Adrenal gland (tissue), 12 donors: Measurements from ENCODE around the gene STOM. TPM values are rescaled to one million over a fixed set of nuclear protein-coding genes. Genes with fewer than 3 reads are reported as not detected.
A peak's percentile ranks its signal among the peaks of the same experiment; 100 is the strongest.

Experiments used
- DNase-seq, 7 donors: peaks; one replicate each; pipeline ENCODE4 v3.0.0-alpha.2; 2019 to 2020
- H3K27ac ChIP-seq, 5 donors: fragments of 200-600 bp; sonication (generic) in 4 of 5; 1 replicate in 3 of 5; 2 replicates in 2 of 5; pipeline versions ENCODE4 v1.5.1 to v1.8.0; 2016 to 2020; ENCODE audit warnings: mild to moderate bottlenecking in 1 of 5
- H3K27me3 ChIP-seq: fragments of 200-600 bp; 2 replicates; pipeline ENCODE4 v1.8.0; 2021
- H3K36me3 ChIP-seq, 2 donors: fragments of 200-600 bp; replicated peaks in 1 of 2; 1 replicate in 1 of 2; 2 replicates in 1 of 2; pipeline versions ENCODE4 v1.5.1 to v1.8.0; 2018 to 2022
- H3K4me1 ChIP-seq, 2 donors: fragments of 200-600 bp; replicated peaks in 1 of 2; 1 replicate in 1 of 2; 2 replicates in 1 of 2; pipeline versions ENCODE4 v1.5.1 to v1.8.0; 2018 to 2021
- H3K4me3 ChIP-seq, 4 donors: fragments of 200-600 bp; sonication (generic) in 3 of 4; one replicate each; pipeline ENCODE4 v1.5.1; 2016 to 2018
- H3K9me3 ChIP-seq, 3 donors: fragments of 200-600 bp; sonication (generic) in 1 of 3; replicated peaks in 1 of 3; 1 replicate in 2 of 3; 2 replicates in 1 of 3; pipeline versions ENCODE4 v1.5.1 to v1.8.0; 2016 to 2021
- POLR2A ChIP-seq, 2 donors: fragments of 450-650 bp; IDR thresholded peaks; one replicate each; pipeline ENCODE4 v1.6.1; 2017; ENCODE audit warnings: antibody characterized with exemption in 2 of 2, mild to moderate bottlenecking in 2 of 2, moderate library complexity in 1 of 2
- WGBS, 4 donors: extraction: QIAGEN DNeasy Blood & Tissue Kit in 2 of 4; methylation state at CpG; one replicate each; pipeline versions ENCODE4 v1.1.5 to v1.1.7; 2013 to 2017; 5-methylcytosine and 5-hydroxymethylcytosine counted together
- intact Hi-C, 2 donors: fragments of 100-400 bp; cut with DNase I; formaldehyde crosslinking; loops; one replicate each; pipeline versions ENCODE4 v1.14.1 to v1.15.0; 2022 to 2023
- polyA plus RNA-seq, 3 donors: library from polyadenylated mRNA; stranded (reverse); fragments of 200-250 nt in 2 of 3; fragments of 350-450 nt in 1 of 3; fragmentation: Illumina TruSeq in 1 of 3; extraction: RNeasy Lipid Tissue Mini Kit (QIAGEN cat#74804) in 1 of 3; gene quantifications; one replicate each; pipeline ENCODE4 v1.2.3, GENCODE V29; 2013 to 2014
- total RNA-seq, 9 donors: library from RNA; depleted of rRNA in 4 of 9; stranded (reverse); fragments of >200 nt in 4 of 9; fragments of 120-200 nt in 1 of 9; fragmentation: NEBNext Ultra II Directional in 1 of 9; extraction: Animal tissue kit (Norgen Biotek cat#: 25700) in 1 of 9; gene quantifications; one replicate each; pipeline versions ENCODE4 v1.1.0 to v1.2.4, GENCODE V29; 2013 to 2023
- TF ChIP-seq, protein P1 (sequence below), 6 experiments: fragments of 450-650 bp in 4 of 6; fragments of 200-600 bp in 2 of 6; sonication (generic) in 1 of 6; IDR thresholded peaks; 1 replicate in 5 of 6; 2 replicates in 1 of 6; pipeline versions ENCODE4 v1.5.1 to v1.8.0; 2016 to 2021; ENCODE audit warnings: antibody characterized with exemption in 6 of 6, mild to moderate bottlenecking in 2 of 6, moderate library complexity in 1 of 6
- donor health status: healthy with polysubstance abuse.
- donor health status: Bipolar disorder and iron deficiency.
- donor health status: DM: yes; HTN: yes; CAD: no.
- donor health status: DM: no; HTN: no; CAD: no.
- donor health status: DM: no; HTN: no; CAD: no.
- donor health status: DM: yes; HTN: yes; CAD: no.

STOM gene
- total and polyA plus RNA-seq, 12 donors, result 104 to 427 (median 211) TPM

DNA sequence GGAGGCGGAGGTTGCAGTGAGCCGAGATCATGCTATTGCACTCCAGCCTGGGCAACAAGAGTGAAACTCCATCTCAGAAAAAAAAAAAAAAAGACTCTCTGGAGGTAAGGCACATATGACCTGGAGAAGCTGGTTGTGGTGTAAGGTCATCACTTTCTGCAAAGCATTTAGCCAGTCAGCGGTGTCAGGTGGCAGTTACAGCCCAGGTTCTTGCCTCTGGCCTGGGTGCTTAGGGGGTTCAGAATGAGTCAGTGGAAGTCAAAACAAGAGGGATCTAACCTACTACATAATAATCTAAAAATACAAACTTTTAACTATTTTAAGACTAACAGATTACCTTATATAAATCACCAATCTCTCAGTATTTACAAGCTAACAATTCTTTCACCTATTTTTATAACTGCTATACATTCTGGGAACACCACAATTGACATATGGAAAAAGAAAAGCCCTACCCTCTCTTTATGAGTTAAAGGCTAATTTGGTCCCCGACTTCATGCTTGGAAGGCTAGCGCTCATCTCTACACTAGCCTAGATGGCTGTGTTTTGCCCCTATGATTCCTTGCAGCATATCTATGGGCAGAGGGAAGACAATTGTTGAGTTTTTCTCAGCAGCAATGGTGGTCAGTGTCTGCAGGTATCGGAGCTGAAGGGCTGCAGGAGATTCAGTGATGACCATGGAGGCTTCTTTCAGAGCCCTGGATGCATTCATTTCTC, 29.2 kb downstream of the STOM start:
- Histone ChIP-seq H3K4me1 (peaks cover 0 to 13% of the 10 kb centered on the region in 2 donors), H3K9me3 (no peaks in the 10 kb centered on the region), H3K27me3 (no peaks in the 10 kb centered on the region), H3K4me3 (no peak overlapping the region), H3K27ac (no peak overlapping the region), H3K36me3 (peaks cover 0 to 63% of the 10 kb centered on the region in 2 donors)
- intact Hi-C loops, result no loop called here
- no peak for TF ChIP-seq POLR2A (IDR thresholded peaks at IDR 0.05)
- TF ChIP-seq, protein P1, sequence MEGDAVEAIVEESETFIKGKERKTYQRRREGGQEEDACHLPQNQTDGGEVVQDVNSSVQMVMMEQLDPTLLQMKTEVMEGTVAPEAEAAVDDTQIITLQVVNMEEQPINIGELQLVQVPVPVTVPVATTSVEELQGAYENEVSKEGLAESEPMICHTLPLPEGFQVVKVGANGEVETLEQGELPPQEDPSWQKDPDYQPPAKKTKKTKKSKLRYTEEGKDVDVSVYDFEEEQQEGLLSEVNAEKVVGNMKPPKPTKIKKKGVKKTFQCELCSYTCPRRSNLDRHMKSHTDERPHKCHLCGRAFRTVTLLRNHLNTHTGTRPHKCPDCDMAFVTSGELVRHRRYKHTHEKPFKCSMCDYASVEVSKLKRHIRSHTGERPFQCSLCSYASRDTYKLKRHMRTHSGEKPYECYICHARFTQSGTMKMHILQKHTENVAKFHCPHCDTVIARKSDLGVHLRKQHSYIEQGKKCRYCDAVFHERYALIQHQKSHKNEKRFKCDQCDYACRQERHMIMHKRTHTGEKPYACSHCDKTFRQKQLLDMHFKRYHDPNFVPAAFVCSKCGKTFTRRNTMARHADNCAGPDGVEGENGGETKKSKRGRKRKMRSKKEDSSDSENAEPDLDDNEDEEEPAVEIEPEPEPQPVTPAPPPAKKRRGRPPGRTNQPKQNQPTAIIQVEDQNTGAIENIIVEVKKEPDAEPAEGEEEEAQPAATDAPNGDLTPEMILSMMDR (IDR thresholded peaks at IDR 0.05), result no peak
- no peak for DNase-seq
- 98 to 99% (median 98%) methylated on average over 6 of the region's 6 CpGs for WGBS, 4 donors

DNA sequence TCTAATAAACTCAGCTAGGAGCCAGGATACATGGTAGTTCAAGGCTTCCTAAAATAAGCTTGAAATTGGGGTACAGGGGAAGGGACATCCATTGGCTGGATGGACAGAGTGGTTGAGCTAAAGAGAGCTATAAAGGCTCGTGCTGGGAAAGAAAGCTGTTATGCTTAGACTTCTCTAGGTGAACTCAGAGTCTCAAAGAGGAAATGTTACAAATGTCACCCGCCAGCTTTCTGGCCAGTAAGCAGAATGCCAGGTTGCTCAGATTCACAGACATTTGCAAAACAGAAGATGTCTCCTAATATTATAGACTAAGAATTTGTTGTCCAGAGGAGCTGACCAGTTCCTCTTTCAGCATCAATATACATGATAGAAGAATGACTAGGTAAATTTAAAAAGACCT, 30.6 kb downstream of the STOM start:
- intact Hi-C loops, result no loop called here

DNA sequence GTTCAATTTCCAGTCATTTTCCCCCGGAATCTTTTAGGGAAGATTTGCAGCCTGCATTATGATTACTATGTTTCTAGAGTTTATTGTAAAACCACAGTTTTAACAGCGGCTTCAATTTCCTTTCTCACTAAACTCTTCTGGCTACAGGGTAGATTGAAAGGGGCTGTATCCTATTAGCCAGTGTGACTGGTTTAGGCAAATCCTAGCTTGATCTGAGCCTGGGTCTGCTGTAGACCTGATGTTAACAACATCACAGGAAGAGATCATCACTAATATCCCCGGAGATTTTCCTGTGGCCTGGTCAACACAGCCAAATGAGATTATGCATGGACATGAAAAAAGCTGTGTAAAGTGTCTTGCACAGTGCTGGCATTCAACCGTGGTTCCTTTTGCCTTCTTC, 33.4 kb downstream of the STOM start:
- Histone ChIP-seq H3K9me3 (no peaks in the 10 kb centered on the region), H3K27ac (no peak overlapping the region), H3K4me3 (no peak overlapping the region), H3K27me3 (no peaks in the 10 kb centered on the region), H3K4me1 (peaks cover 0 to 20% of the 10 kb centered on the region in 2 donors), H3K36me3 (peaks cover 0 to 60% of the 10 kb centered on the region in 2 donors)
- intact Hi-C loops, result no loop called here
- DNase-seq, result no peak
- 83 to 92% (median 84%) methylated on average over 4 of the region's 4 CpGs for whole genome bisulfite sequencing, 4 donors
- TF ChIP-seq POLR2A (IDR thresholded peaks at IDR 0.05), result no peak
- TF ChIP-seq, protein P1 (IDR thresholded peaks at IDR 0.05), result no peak

More for the DNA sequence above, 30.6 kb downstream of the STOM start:
- peaks cover 0 to 13% of the 10 kb centered on the region in 2 donors for H3K4me1 ChIP-seq
- no peaks in the 10 kb centered on the region for H3K9me3 ChIP-seq
- no peak overlapping the region for H3K4me3 ChIP-seq
- DNase-seq, result no peak
- WGBS, 4 donors, result 73 to 84% (median 77%) methylated on average over 2 of the region's 2 CpGs
- peaks cover 0 to 49% of the 10 kb centered on the region in 2 donors for H3K36me3 ChIP-seq
- H3K27ac ChIP-seq, result peak overlapping the region in 1 of 5 donors; percentile 9
- no peak for TF ChIP-seq POLR2A (IDR thresholded peaks at IDR 0.05)
- TF ChIP-seq, protein P1 (IDR thresholded peaks at IDR 0.05), result no peak
- no peaks in the 10 kb centered on the region for H3K27me3 ChIP-seq

DNA sequence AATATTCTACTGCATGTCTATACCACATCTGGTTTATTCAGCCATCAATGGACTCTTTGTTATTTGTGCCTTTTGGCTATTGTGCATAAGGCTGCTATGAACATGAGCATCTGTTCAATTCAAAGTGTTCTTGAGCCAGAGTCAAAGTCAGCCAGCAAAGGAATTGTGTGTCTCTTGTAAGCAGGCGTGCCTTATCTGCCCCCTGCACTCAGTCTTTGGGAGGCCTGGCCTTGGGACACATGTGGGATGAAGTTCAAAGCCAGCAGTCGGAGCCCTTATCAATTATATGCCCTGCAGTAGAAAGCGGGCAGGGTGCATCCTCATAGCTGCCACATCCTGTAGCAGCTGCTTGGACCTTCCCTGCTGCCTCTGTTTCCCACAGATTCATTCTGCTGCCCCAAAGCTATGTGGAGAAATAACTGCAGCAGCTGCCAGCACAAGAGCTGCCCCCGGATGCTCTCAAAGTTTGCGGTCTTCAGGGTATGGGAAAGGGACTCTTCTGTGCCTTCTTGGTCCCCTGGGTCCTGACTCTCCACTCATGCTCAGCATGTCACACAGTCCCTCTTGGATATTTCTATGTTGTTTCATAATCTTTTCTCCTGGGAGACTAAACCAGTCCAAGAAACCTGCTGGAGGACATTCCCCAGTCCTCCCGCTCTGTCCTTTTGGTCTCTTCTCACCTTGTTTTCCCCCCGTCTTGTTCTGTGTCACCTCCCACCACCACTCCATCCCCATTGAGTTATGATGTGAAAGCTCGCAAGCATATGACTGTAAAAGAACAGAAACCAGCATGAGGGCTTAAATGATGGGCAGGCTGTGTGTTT, 35.9 kb downstream of the STOM start:
- 59 to 74% (median 67%) methylated on average over 8 of the region's 8 CpGs for WGBS, 4 donors
- intact Hi-C loops, result no loop called here
- Histone ChIP-seq H3K27ac (peak overlapping the region in 1 of 5 donors; percentile 30), H3K4me3 (no peak overlapping the region), H3K36me3 (peaks cover 0 to 61% of the 10 kb centered on the region in 2 donors), H3K4me1 (peaks cover 0 to 9% of the 10 kb centered on the region in 2 donors), H3K27me3 (no peaks in the 10 kb centered on the region), H3K9me3 (no peaks in the 10 kb centered on the region)
- DNase-seq, result peak in 2 of 7 donors; percentile 34 to 53
- TF ChIP-seq, protein P1 (IDR thresholded peaks at IDR 0.05), result no peak
- no peak for TF ChIP-seq POLR2A (IDR thresholded peaks at IDR 0.05)
